GM18519 (cell line): Measurements from ENCODE around the gene CACNA1A.

Experiments used
- ATAC-seq: cut with Tn5 transposase; IDR thresholded peaks from one replicate; pipeline ENCODE4 v1.9.1; 2021; ENCODE audit warnings: mild to moderate bottlenecking, moderate library complexity; ENCODE audit not compliant: unreplicated experiment, low FRiP score

Gene CACNA1A

DNA sequence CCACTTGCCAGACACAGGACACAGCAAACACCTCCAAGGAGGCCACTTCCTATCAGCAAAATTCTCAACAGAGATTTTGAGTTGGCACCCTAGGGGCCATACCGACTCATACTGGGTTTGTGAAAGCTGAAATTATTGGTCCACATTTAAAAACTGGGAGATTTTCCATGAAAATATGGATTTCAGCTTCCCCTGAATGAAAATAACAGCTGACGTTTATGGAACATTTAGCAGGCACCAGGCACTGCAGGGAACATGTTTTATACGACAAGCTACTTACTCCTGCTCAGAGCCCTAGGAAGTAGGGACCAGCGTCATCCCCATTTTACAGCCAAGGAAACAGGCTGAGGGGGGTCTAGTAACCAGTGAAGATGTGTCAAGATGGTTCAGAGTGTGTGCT lies 186.8 kb downstream of the CACNA1A start:
- ATAC-seq = no peak

GRCh38 chr19:13318190-13318589 lies 188.1 kb downstream of the CACNA1A start:
- no peak for ATAC-seq

DNA sequence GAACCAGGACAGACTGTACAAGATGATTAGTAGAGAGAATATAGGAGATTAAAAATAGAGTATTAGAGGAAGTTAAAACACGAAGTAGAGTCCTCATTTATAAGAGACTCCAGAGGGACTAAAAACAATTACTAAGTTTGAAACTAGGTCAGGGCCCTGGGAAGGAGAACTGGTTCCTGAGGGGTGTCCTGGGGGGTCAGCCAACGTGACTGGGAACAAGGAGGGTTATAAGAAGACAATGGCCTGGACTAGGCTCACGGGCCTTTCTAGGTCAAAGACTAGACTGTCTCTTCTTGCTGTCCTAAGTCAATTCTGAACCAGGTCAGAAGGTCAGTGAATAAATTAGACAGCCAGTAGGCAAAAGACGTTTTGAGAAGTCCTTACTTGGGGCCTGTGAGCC lies 190.8 kb downstream of the CACNA1A start:
- no peak for ATAC-seq

GRCh38 chr19:13314761-13315160 lies 191.5 kb downstream of the CACNA1A start:
- ATAC-seq = no peak

- ATAC-seq = no peak
These were observed 192.4 kb downstream of the CACNA1A start for GRCh38 chr19:13313875-13314274.

DNA sequence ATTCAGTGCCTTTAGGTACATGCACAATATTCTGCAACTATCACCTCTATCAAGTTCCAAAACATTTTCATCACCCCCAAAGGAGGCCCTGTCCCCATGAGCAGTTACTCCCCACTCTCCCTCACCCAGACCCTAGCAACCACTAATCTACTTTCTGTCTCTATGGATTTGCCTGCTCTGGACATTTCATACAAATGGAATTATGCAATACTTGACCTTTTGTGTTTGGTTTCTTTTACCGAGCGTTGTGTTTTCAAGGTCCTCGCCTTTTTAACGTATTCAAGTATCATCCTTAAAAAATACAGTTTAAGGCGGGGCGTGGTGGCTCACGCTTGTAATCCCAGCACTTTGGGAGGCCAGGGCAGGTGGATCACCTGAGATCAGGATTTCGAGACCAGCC lies 196.4 kb downstream of the CACNA1A start:
- no peak for ATAC-seq

- ATAC-seq = no peak
These were observed 202.7 kb downstream of the CACNA1A start for GRCh38 chr19:13303381-13304129.

- ATAC-seq = no peak
These were observed 203.6 kb downstream of the CACNA1A start for GRCh38 chr19:13302526-13303270.

DNA sequence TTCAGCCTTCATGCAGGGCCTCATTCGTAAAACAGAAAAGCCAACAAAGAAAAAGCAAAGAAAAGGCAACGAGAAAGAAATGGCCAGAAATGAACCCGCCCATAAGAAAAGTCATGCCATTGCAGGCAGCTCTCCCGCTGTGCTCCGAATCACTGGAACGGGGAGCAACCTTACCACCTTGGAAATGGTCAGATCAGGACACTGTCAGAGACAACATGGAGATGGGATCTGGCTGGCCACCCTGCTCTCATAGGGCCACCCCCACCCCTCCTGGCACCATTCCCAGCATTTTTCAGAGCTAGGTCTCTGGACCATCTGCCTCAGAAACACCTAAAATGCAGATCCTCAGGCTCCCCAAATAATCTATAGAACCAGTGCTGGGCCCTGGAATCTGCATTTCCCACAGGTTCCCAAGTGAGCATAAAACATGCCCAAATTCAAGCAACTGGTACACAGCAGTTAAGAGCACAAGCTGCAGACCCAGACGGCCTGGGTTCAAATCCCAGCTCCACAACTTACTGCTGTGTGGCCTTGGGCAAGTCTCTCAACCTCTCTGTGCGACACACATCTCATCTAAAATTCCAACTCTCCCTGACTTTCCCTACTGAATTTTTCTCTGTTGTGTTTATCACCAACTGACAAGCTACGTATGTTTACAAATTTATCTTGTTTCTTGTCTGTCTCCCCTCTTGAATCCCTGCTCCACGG lies 204.5 kb downstream of the CACNA1A start:
- no peak for ATAC-seq

DNA sequence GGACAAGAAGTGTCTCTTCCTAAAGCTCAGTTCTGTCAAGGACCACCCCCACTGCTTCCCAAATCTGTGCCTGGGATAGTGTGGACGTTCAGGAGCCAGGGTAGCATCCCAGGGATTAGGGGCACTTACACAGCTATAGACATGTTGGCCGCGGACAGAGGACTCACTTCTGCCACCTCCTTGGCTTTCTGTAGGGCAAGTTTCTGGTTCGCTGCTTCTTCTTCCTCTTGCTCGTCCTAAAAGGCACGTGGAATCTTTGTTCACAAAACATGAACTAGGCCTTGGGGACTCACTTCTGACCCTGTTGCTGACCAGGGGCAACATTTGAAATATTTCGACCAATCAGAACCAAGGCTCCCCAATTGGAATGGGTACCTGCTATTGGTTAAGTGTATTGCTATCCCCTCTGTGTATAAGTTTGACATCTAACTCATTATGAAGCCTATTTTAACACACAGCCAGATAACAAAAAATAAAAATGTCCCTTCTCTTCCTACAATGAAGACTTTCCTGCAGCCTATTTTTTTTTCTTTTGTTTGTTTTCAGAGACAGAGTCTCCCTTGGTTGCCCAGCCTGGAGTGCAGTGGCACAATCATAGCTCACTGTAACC lies 205.8 kb downstream of the CACNA1A start:
- no peak for ATAC-seq

DNA sequence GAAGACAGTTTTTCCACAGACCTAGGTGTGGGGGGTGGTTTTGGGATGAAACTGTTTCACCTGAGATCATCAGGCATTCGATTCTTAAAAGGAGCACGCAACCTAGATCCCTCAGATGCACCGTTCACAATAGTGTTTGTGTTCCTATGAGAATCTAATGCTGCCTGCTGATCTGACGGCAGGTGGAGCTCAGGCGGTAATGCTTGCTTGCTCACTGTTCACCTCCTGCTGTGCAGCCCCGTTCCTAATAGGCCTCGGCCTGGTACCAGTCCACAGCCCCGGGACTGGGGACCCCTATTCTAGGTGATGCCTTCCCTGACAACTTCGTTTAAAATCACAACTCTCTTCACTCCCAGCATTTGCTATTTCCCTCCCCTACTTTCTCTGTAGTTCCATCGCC lies 206.4 kb downstream of the CACNA1A start:
- ATAC-seq = no peak

DNA sequence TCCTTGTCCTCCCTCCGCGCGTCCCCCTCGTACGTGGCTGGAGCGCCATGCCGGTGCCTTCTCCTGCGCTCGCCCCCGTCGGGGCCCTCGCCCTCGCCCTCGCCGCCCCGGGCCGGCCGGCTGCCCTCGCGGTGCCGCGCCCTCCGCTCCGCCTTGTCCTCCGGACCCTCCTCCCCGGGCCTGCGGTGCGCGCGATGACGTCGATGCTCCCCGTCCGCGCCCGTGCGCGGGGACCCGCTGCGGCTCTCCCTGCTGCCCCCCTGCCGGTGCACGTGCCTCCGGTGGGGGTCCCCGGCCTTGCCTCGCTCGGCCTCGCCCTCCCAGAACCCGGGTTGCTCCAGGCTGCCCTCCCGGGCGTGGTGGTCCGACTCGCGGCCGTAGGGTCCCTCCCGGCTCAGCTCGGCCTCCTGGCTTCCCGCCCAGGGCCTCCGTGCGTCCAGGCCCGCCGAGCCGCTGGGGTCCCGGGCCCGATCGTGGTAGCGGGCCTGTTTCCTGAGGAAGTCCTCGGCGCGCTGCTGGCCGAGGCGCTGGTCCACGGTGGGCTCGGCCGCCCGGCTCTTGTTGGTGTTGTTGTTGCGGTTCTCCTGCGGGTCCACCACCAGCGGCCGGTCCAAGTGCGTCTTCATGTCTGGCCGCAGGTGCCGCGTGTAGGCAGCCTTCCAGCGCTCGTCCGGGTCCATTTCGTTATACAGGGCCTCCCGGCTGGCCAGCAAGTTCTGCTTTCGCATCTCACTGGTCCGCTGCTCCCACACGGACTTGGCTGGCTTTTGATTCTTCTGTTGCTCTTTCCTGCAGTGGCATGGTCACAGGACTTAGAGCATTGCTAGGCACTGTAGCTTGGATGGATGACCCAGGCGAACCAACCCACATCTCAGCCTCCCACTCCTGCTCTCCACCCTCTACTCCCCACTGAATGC lies 207.5 kb downstream of the CACNA1A start:
- no peak for ATAC-seq

DNA sequence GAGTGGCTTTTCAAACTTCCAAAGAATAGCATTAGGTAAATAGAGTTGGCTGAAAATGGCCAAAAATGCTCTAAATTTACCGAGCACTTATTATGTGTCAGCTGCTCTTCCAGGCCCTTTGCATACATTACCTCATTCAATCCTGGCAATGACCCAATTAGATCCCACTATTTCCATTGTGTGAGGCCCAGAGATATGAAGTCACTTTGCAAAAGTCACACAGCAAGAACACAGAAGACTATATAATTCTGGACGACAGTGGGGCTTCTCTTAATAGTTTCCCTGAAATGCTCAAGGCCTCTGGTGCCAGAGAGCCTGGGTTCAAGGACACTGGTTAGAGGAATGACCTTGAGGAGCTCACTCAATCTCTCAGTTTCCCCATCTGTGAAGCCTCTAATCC lies 209.3 kb downstream of the CACNA1A start:
- ATAC-seq = no peak

GRCh38 chr19:13294812-13295567 lies 211.3 kb downstream of the CACNA1A start:
- no peak for ATAC-seq

- ATAC-seq = no peak
These were observed 214.4 kb downstream of the CACNA1A start for GRCh38 chr19:13291913-13292312.

- ATAC-seq = no peak
These were observed 215.5 kb downstream of the CACNA1A start for GRCh38 chr19:13290741-13291140.

GRCh38 chr19:13289295-13289694 lies 217.0 kb downstream of the CACNA1A start:
- ATAC-seq = no peak

- no peak for ATAC-seq
These were observed 219.9 kb downstream of the CACNA1A start for GRCh38 chr19:13286195-13286985.
